ENCODE data around the gene ATXN1.
"Not testable (repeated sequence)": the region's sequence is repeated elsewhere in the genome, so short reads cannot be mapped to it uniquely, and the experiment has no call there.

Gene ATXN1

GRCh38 chr6:16553531-16553930 is 207.7 kb downstream of the ATXN1 start:
- no peak for DNase-seq

- DNase-seq: no peak
Measured at GRCh38 chr6:16551466-16551865, 209.8 kb downstream of the ATXN1 start.

- no peak for DNase-seq
Measured at GRCh38 chr6:16548121-16548520, 213.1 kb downstream of the ATXN1 start.

GRCh38 chr6:16547587-16547986 is 213.7 kb downstream of the ATXN1 start:
- no peak for DNase-seq

DNA sequence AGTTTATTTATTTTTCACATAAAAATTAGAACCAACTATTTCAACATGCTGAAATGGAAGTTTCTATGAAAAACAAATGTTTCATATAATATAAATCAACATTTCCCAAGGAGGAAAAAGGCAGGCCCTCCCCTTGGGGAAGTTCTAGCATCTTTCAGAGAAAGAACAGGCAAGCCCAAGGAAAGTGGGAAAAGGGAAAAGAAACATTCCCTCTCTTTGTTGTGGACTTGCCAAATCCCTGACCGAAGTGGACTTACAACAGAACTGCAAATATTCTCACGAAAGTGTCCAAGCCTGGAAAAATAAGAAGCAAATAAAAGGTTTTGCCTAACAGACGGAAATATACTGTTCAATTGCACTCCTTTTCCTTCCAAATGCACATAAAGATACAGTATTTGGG is 214.4 kb downstream of the ATXN1 start:
- no peak for DNase-seq

DNA sequence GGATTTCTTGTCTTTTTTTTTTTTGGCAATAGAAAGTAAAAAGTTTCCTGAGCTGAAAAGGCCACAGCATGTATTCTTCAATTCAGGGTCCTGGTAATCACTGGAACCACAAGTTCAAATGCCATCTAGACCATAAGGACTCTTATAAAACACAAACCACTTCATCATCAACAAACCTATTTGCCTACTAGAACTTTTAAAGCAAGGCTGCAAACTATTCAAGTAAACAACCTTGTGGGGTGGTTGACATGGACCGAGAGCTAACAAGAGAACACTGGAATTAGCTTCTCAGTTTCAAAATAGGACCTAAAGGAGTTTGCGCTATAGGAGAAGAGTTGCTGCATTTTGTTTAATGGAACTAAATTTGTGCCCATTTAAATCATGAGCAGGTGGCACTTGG is 215.9 kb downstream of the ATXN1 start:
- DNase-seq: no peak

GRCh38 chr6:16544521-16544920 is 216.7 kb downstream of the ATXN1 start:
- no peak for DNase-seq

DNA sequence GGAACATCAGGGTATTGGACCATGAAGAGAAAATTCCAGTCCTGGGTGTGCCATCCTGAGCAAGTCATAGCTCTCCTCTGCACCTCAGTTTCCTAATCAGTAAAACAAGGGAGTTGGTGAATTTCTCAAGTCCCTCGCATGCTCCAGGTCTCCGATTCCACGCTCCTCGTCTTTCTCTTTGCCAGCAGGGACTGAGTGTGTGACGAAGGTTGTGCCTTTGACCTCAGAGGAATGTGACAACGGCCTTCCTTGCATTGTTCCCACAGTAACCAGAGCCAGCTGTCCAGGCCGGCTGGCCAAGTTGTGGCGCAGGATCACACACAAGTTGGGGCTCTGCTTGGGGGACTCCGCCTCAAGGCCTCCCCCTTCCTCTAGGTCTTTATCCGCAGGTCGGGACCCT is 217.3 kb downstream of the ATXN1 start:
- DNase-seq: peak; percentile 59

- no peak for DNase-seq
Measured at GRCh38 chr6:16543521-16543920, 217.7 kb downstream of the ATXN1 start.

- no peak for DNase-seq
Measured at GRCh38 chr6:16542070-16542469, 219.2 kb downstream of the ATXN1 start.

GRCh38 chr6:16540804-16541752 is 220.2 kb downstream of the ATXN1 start:
- no peak for DNase-seq

DNA sequence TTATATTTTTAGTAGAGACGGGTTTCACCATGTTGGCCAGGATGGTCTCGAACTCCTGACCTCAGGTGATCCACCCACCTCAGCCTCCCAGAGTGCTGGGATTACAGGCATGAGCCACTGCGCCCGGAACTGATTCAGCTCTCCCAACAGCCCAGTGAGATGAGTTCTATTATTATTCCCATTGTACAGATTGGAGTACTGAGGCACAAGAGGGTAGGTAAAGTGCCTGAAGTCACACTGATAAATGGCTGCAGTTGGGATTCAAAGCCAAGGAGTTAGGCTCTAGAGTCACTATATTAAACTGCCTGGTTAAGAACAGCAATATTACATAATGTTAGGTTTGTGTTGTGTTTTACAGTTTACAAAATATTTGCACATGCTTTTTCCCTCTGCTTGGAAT is 220.9 kb downstream of the ATXN1 start:
- not testable (repeated sequence) for DNase-seq

- no peak for DNase-seq
Measured at GRCh38 chr6:16539086-16539931, 222.0 kb downstream of the ATXN1 start.

DNA sequence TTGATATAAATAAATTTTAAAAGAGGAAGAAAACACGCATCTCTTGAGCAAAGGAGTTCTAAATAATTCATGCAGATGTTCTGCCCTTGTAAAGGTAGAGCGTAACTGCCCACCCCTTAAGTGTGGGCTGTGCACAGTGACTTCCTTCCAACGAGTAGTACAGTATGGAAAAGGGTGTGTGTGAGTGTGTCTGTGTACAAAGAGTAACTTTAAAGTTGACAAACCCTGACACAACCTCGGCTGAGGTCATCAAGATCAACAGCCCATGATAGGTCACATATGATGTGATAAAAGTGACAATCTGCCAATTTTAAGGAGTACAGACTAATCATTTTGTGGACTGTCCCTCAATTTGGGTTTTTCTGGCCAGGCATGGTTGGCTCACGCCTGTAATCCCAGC is 225.7 kb downstream of the ATXN1 start:
- no peak for DNase-seq

DNA sequence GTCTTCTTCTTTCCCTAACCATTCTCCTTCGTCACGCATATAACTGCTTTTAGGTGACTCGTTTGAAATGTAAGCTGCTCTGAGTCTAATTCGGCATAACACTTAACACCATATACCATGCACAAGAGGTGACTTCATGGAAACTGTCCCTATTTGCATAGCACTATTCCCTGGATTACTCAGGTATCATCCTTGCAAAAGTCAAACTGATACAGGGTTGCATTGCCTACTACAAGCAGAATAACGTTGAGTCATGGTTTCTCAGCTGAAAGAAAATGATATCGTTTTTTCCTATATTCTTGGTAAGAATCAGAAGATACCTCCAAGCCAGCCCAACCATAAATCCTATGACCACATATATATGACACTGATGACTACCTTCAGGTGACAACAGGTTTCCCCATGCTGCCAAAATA is 227.5 kb downstream of the ATXN1 start:
- DNase-seq: no peak

DNA sequence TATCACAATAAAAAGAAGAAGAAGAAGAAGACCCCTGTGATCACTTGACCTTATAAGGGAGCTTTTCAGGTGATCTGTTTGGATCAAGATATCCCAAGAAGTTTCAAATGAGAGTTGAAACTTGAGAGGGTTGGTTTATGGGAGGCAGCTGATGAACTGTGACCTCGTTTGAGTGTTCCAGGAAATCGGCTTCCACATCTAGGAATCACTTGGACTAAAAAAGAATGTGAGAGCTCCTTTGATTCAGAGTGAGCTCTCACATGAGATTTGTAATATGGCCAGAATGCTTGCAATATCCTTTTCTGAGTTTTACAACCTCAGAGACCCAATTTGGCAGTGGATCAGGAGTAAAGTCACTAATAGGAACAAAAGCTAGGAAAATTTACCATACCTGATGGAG is 228.1 kb downstream of the ATXN1 start:
- no peak for DNase-seq

GRCh38 chr6:16527691-16528090 is 233.6 kb downstream of the ATXN1 start:
- DNase-seq: no peak

DNA sequence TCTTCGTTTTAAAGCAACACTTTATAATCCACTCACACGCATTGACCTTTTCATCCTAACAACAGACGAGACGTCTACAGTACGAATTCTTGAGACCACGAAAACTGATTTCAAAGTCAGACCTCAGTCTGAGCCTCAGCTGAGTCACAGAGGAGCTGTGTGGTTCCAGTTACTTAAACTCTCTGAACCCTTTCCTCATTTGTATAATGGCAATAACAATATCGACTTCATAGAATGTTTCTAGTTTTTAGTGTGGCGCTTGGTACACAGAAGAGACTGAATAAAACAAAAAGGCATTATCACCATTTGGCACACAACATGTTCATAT is 236.9 kb downstream of the ATXN1 start:
- no peak for DNase-seq

GRCh38 chr6:16523606-16524379 is 237.5 kb downstream of the ATXN1 start:
- peak; percentile 85 for DNase-seq

DNA sequence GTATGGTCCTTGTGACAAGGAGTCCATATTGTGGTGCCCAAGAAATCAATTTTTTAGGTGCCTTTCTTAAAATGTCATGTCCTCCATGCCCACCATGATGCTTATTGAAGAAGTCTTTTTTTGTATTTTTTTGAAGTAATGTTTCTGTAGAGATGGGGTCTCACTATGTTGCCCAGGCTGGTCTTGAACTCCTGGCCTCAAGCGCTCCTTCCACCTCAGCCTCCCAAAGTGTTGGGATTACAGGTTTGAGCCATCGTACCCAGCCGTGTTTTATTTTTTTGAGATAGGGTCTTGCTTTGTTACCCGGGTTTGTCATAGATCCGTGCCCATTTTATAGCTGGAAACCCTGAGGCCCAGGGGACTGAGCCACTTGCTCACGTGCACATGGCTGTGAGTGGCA is 238.3 kb downstream of the ATXN1 start:
- DNase-seq: no peak

DNA sequence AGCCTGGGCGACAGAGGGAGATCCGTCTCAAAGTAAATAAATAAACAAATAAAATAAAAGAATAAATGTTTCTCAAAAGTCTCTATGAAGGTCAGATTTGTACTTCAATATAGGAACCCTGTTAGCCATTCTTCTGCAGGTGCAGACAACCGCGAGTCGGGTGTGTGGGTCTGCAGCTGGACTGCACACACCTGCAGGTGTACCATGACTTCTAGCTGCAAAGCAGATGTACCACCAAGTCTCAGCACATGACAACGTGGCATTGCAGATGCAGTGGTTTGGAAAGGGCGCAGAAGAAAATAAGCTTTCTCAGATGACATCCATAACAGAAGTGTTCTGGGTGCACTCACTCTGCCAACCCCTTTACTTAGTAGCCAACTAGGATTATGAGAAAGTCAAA is 239.7 kb downstream of the ATXN1 start:
- no peak for DNase-seq

DNA sequence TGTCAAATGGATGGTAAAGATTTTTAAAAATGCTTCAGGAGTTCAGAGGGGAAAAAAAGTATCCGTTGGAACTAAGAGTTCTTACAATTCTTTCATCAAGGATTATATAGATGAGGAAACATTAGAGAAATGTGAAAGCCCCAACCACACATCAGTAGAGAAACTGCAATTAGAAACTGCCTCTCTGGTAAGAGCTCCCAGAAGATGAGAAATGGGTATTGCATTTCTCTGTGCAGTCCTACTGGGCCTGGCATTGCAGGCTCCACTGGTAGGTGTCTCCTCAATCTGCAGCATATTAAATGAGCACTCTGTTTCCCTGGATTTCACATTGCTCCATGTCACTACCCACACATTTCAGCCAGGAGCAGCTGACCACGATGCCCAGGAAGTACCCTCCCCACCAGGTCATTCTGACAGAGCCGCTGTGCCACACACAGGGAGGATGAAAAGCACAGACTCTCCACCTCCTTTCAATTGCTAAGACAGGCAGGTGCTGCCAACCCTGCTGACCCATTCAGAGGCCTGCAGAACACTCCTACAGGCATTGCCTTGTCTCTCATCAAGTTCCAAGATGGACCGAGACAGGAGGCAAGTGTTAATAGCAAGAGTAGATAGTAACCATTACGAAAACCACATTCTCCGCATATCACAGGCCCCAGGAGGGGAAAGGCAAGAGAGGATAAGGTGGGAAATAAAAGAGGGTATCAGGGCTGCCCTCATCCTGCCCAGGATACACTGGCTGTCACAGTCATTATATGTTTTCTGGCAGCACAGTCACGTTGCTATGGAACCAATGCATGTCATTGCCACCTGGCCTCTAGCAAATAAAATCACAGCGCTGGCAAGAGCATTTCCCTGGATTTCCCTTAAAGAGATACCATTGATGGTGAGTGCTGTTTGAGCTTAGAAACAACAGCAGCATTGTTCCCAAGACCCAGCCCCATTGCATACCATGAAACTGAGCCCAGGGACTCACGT is 241.7 kb downstream of the ATXN1 start:
- DNase-seq: peak; percentile 89

Data from islet precursor cell (in vitro differentiated cells).